NCI-H82 (cell line): Measurements from ENCODE around the gene TSPAN16.
A peak's percentile ranks its signal among the peaks of the same experiment; 100 is the strongest.

Source experiments
- DNase-seq: peaks from one replicate; lab custom pipeline; 2025; lab: John Stamatoyannopoulos, UW

TSPAN16 gene

DNA sequence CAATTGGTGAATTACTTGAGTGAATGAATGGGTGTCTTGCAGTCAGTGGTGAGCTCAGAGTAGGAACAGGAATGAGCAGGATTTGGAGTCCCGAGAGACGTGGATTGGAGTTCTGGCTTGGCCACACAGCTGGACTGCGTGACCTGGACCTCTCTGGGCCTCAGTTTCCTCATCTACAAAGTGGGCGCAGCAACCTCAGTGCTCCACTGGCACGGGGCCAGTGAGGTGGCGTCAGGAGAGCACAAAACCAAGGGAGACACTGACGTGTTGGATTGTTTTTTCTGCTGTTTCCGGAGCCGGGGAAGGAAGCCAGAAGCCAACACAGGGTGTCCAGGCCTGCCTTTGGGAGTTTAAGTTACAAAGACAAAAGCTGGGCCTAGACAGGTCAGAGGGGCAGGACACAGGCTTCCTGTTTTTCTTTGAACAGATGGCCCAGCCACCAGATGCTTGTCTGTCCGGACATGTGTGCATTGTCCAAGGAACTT is 27.1 kb upstream of the TSPAN16 start:
- DNase-seq: no peak

GRCh38 chr19:11269408-11269807 is 26.6 kb upstream of the TSPAN16 start:
- no peak for DNase-seq

GRCh38 chr19:11273296-11273695 is 22.7 kb upstream of the TSPAN16 start:
- no peak for DNase-seq

GRCh38 chr19:11273989-11274388 is 22.0 kb upstream of the TSPAN16 start:
- no peak for DNase-seq

DNA sequence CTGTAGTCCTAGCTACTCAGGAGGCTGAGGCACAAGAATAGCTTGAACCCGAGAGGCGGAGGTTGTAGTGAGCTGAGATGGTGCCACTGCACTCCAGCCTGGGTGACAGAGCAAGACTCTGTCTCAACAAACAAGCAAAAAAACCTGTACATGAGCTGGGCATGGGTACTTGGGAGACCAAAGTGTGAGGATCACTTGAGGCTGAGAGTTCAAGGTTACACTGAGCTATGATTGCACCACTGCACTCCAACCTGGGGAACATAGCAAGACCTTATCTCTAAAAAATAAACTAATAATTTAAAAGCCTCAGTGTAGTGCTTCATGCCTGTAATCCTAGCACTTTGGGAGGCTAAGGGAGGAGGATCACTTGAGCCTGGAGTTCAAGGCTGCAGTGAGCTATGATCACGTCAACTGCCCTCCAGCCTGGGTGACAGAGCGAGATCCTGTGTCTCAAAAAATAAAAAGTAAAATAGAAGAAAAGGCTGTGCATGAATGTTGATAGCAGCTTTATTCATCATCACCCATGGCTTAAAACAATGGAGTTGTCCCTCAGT is 21.4 kb upstream of the TSPAN16 start:
- no peak for DNase-seq

GRCh38 chr19:11278670-11279069 is 17.3 kb upstream of the TSPAN16 start:
- DNase-seq: no peak

DNA sequence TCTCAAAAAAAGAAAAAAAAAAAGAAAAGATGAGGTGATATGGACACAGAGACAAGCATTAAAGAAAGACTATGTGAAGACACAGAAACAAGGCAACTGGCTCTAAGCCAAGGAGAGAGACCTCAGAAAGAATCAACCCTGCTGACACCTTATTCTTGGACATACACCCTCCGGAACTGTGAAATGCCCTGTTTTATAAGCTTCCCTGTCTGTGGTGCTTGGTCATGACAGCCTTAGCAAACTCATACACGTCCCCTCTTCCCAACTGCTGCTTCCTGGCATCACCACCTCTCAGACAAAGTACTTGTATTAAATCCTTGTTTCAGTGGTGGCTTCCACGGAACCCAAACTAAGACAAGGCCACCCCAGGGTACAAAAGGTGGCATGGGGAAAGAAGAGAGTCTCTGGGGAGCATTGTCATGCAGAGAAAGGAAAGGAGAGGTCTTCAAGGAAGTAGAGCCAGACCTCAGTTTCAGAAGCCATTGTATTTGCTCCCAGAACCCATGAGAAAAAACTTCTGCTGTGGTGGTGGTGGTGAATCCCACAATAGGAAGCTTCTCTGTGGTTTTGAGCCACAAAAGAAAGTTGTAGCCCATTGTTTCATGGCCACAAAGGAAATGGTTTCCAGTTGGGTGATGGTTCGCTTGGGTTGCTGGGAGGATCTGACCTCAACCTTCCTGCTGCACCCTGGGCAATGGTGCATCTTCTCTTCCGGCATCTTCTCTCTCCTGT is 16.3 kb upstream of the TSPAN16 start:
- DNase-seq: no peak

GRCh38 chr19:11281356-11282049 is 14.5 kb upstream of the TSPAN16 start:
- no peak for DNase-seq

DNA sequence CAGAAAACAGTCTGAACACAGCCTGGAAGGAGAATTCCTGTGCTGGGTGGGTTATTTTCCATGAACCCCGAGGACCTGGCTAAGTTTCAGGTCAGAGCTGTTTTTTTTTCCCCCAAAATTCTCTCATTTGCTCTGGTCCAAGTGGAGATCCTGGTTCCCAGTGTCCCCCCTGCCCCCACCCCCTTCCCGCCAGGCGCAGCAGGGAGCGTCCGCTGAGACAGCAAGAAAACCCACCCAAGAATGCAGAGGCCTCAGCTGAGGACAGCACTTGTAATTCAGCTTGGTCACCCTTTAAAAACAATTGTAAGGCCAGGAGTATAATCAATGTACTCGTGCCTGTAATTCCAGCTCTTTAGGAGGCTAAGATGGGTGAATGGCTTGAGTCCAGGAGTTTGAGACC is 11.4 kb upstream of the TSPAN16 start:
- no peak for DNase-seq

DNA sequence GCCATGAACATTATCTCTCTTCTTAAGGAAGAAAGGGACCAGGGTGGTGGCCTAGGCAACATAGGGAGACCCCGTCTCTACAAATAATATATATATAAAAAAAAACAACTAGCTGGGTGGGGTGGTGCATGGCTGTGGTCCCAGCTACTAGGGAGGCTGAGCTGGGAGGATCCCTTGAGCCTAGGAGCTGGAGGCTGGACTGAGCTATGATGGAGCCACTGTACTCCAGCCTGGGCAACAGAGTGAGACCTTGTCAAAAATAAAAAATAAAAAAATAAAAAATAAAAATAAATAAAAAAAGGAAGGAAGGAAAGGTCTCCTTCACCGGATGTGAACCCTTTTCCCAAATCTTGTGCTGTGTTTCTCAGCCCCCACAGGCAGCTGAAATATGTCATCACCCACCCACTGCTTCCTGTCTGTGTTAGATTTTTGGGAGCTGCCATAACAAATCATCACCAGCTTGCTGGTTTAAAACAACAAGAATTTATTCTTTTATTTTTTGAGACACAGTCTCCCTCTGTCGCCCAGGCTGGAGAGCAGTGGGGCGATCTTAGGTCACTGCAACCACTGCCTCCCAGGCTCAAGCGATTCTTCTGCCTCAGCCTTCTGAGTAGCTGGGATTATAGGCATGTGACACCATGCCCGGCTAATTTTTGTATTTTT is 9.5 kb upstream of the TSPAN16 start:
- no peak for DNase-seq

GRCh38 chr19:11288349-11288748 is 7.6 kb upstream of the TSPAN16 start:
- peak; percentile 16 for DNase-seq

DNA sequence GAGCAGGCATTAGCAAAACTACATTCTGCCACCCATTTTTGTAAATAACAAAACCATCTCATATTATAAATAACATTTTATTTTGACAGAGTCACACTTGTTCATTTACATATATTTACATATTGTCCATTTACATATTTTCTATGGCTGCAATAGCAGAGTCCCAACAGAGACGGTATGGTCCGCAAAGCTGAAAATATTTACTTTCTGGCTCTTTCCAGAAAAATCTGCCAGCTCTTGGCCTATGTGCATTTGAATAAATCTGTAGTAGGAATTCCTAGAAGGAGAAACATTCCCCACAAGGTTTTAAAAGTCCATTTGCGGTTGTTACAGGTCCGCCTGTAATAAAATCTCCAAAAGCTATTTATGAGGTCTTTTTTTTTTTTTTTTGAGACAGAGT is 5.7 kb upstream of the TSPAN16 start:
- DNase-seq: no peak

GRCh38 chr19:11291415-11291814 is 4.5 kb upstream of the TSPAN16 start:
- no peak for DNase-seq

GRCh38 chr19:11291991-11292390 is 4.0 kb upstream of the TSPAN16 start:
- no peak for DNase-seq

DNA sequence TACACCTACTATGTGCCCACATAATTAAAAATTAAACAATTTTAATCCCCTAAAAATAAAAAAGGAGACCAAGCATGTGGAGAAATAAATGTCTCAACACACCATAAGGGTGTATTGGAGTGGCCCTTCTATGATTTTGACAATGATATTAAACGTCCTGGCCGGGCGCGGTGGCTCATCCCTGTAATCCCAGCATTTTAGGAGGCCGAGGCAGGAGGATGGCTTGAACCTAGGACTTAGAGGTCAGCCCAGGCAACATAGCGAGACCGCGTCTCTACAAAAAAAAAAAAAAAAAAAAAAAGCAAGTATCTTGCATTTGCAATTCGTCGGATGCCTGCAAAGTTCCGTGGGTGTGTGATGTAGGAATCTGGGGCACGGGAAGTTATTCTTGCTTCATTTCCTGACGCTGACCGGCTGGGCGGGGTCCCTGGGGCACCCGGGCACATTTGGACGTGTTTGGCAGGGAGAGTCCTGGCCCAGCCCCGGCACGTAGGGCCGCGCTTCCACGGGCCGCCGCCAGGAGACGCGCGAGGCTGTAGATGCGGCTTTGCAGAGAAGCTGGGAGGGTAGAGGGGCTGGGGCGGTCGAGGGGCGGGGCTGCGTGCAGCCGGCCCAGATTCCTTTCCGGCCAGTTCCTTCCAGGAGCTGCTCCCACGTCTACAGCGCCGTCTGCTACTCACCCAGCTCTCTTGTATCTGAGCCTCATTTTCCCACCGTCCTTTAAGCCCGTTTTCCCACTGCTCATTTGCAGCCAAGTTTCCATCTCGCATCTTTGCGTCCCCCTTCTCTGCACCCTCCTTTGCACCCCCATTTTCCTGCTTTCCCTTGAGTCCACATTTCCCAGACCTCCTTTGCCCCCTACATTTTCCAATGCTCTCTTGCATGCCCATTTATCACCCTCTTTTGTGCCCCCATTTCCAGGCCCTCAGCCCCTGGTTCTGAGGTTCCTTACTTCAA is 2.2 kb upstream of the TSPAN16 start:
- peak; percentile 92 for DNase-seq

- no peak for DNase-seq
These were observed 780 bp upstream of the TSPAN16 start for GRCh38 chr19:11295180-11295579.

DNA sequence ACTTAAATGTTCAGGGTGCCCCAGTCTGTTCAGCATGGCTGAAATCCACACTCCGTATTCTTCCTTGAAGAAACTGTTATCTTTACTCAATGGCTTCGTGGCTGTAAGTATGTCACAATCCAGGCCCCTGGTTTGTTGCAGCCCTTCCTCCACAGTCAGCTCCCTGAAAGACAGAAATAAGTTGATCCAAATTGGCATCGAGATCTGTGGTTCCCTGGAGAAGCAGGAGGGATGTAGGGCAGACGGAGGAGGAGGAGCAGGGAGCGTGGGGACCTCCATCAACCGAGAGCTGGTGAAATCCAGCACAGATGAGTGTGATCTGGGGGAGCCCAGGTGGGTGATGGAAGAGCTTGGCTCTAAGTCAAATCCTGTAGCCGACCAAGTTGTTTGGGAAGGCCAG is 304 bp downstream of the TSPAN16 start:
- no peak for DNase-seq

DNA sequence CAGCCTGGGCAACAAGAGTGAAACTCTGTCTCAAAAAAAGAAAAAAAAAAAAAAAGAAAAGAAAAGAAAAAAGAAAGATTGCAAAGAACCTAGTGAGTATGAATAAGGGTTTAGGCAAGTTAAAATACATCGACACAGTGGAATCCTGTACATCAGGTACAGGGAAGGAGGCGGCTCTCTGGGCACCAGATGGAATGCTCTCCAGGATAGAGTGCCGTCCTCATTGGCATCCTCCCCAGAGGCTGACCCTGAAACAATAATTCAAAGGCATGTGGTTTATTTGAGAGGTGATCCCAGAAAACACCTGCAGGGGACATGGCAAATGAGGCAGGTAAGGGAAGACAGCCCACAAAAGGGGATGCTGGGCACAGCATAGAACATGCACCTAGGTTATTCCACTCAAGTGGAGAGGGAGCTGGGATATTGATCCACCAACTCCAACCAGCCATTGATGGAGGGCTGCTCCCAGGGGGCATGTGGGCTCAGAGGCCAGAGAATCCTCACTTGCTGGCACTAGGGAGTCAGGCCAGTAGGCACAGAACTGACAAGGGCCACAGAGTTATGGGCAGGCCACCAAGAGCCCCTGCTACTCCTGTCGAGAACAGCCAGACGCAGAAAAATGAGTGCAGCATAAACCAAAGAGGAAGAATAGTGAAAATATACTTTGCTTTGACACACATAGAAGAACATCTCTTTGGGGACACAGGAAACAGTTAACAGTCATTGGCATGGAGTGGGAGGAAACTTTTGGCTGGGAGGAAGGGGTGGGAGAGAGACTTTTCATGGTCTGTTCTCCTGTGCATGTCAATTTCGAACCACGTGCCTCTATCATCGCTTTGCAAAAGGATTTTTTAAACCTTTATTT is 4.2 kb downstream of the TSPAN16 start:
- DNase-seq: no peak

GRCh38 chr19:11300811-11301120 is 4.8 kb downstream of the TSPAN16 start:
- no peak for DNase-seq

DNA sequence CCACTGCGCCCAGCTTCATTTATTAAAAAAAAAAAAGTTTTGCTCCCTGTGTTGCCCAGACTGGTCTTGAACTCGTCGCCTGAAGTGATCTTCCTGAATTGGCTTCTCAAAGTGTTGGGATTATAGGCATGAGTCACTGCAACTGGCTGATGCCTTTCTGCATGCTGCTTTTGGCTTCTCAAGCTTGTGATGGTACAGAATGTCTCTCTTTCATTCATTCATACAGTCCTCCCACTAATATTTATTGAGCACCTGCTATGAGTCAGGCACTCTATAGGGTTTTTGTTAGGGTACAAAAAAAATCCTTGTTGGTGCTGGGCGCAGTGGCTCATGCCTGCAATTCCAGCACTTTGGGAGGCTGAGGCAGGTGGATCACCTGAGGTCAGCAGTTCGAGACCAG is 9.0 kb downstream of the TSPAN16 start:
- no peak for DNase-seq

- DNase-seq: no peak
These were observed 10.4 kb downstream of the TSPAN16 start for GRCh38 chr19:11306337-11306736.
